Measurements from ENCODE around the gene DOCK9.

DOCK9 gene

GRCh38 chr13:98784666-98785065 is 193.2 kb downstream of the DOCK9 start:
- DNase-seq, result no peak

- no peak for DNase-seq
Observed at GRCh38 chr13:98783856-98784478, 193.9 kb downstream of the DOCK9 start.

GRCh38 chr13:98782654-98783053 is 195.2 kb downstream of the DOCK9 start:
- DNase-seq, result no peak

- no peak for DNase-seq
Observed at GRCh38 chr13:98781905-98782304, 196.0 kb downstream of the DOCK9 start.

GRCh38 chr13:98781470-98781869 is 196.4 kb downstream of the DOCK9 start:
- no peak for DNase-seq

GRCh38 chr13:98781045-98781444 is 196.8 kb downstream of the DOCK9 start:
- DNase-seq, result no peak

GRCh38 chr13:98780451-98780850 is 197.4 kb downstream of the DOCK9 start:
- no peak for DNase-seq

- no peak for DNase-seq
Observed at GRCh38 chr13:98779695-98780094, 198.2 kb downstream of the DOCK9 start.

GRCh38 chr13:98778749-98779148 is 199.1 kb downstream of the DOCK9 start:
- DNase-seq, result no peak

- DNase-seq, result no peak
Observed at GRCh38 chr13:98776644-98777043, 201.2 kb downstream of the DOCK9 start.

GRCh38 chr13:98775844-98776598 is 201.8 kb downstream of the DOCK9 start:
- no peak for DNase-seq

- DNase-seq, result no peak
Observed at GRCh38 chr13:98775386-98775785, 202.5 kb downstream of the DOCK9 start.

- DNase-seq, result no peak
Observed at GRCh38 chr13:98774776-98775175, 203.1 kb downstream of the DOCK9 start.

GRCh38 chr13:98773921-98774320 is 203.9 kb downstream of the DOCK9 start:
- DNase-seq, result no peak

GRCh38 chr13:98772794-98773452 is 204.9 kb downstream of the DOCK9 start:
- DNase-seq, result no peak

- no peak for DNase-seq
Observed at GRCh38 chr13:98771838-98772611, 205.8 kb downstream of the DOCK9 start.

GRCh38 chr13:98769736-98770135 is 208.1 kb downstream of the DOCK9 start:
- DNase-seq, result no peak

GRCh38 chr13:98768522-98768921 is 209.3 kb downstream of the DOCK9 start:
- DNase-seq, result no peak

GRCh38 chr13:98766697-98767096 is 211.2 kb downstream of the DOCK9 start:
- no peak for DNase-seq

- no peak for DNase-seq
Observed at GRCh38 chr13:98765996-98766519, 211.8 kb downstream of the DOCK9 start.

- DNase-seq, result no peak
Observed at GRCh38 chr13:98761986-98762616, 215.8 kb downstream of the DOCK9 start.

- DNase-seq, result no peak
Observed at GRCh38 chr13:98761126-98761985, 216.5 kb downstream of the DOCK9 start.
